ENCODE measurements around the gene HEATR5A.
A peak's percentile ranks its signal among the peaks of the same experiment; 100 is the strongest.

HEATR5A gene

DNA sequence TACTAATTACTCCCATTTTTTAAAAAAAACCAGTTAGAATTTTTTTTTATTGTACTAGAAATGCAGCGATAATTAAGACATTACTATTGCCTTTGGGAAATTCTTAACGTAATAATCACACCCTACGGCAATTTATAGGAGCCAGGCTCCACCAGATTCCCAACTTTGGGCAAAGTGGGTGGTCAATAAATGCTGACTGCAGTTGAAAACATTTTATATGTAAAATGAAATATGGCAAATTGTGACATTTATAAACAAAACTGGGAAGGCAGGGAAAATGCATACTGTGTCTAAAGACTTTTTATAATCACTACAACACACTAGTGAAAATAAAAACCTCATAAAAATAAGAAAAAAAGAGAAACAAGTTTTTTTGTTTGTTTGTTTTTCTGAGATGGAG, 119.5 kb downstream of the HEATR5A start:
- no peak for DNase-seq (ENCODE audit: low read depth)
- TF ChIP-seq, protein P1, sequence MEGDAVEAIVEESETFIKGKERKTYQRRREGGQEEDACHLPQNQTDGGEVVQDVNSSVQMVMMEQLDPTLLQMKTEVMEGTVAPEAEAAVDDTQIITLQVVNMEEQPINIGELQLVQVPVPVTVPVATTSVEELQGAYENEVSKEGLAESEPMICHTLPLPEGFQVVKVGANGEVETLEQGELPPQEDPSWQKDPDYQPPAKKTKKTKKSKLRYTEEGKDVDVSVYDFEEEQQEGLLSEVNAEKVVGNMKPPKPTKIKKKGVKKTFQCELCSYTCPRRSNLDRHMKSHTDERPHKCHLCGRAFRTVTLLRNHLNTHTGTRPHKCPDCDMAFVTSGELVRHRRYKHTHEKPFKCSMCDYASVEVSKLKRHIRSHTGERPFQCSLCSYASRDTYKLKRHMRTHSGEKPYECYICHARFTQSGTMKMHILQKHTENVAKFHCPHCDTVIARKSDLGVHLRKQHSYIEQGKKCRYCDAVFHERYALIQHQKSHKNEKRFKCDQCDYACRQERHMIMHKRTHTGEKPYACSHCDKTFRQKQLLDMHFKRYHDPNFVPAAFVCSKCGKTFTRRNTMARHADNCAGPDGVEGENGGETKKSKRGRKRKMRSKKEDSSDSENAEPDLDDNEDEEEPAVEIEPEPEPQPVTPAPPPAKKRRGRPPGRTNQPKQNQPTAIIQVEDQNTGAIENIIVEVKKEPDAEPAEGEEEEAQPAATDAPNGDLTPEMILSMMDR (IDR thresholded peaks at IDR 0.05; ENCODE audit: control insufficient read depth, insufficient read depth, low read depth, low read length, missing control alignments), result no peak
- H3K4me3 ChIP-seq (ENCODE audit: control insufficient read depth, low read depth, low read length), result no peak overlapping the region

DNA sequence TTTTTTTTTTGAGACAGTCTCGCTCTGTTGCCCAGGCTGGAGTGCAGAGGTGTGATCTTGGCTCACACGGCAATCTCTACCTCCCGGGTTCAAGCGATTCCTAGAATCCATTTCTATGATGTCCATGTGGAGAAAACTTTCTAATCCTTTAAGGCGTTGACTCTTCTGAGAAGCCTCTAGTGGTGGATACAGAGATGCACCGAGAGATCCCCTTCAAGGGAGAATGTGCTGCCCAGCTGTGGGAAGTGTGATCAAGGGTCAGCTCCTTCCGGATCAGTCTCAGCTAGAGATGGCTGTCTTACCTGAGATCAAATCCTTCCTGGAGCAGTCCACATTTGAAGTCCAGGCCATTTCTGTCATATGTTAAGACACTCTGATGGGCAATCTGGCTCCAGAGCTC, 120.1 kb downstream of the HEATR5A start:
- TF ChIP-seq, protein P1 (IDR thresholded peaks at IDR 0.05; ENCODE audit: control insufficient read depth, insufficient read depth, low read depth, low read length, missing control alignments), result peak; percentile 18
- no peak for DNase-seq (ENCODE audit: low read depth)

DNA sequence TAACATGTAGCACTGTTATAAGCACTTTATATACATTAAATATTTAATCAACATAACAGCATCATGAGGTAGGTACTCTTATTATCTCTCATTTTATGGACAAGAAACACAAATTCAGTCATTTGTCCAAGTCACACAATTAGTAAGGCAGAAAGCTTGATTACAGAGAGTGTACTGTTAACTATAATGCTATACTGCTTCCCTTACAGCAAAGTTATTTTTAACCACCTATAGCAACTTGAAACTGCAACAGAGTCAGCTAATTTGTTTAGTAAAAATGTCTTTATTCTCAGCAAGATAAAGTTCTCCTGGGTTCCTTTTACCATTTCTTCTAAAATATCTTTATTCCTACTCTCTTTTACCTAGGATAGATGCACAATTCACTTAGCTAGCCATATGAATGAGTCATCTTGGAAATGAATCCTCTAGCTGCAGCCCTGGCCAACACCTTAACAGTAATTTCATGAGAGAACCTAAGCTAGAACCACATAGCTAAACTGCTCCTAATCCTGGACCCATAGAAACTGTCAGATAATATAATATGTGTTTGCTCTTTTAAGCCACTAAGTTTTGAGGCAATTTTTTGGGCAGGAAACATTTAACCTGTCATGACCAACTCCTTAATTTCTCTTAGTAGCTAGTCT, 122.5 kb downstream of the HEATR5A start:
- TF ChIP-seq, protein P1 (IDR thresholded peaks at IDR 0.05; ENCODE audit: control insufficient read depth, insufficient read depth, low read depth, low read length, missing control alignments), result no peak
- no peak overlapping the region for H3K4me3 ChIP-seq (ENCODE audit: control insufficient read depth, low read depth, low read length)
- DNase-seq (ENCODE audit: low read depth), result no peak

More for the DNA sequence above, 120.1 kb downstream of the HEATR5A start:
- H3K4me3 ChIP-seq (ENCODE audit: control insufficient read depth, low read depth, low read length), result no peak overlapping the region

DNA sequence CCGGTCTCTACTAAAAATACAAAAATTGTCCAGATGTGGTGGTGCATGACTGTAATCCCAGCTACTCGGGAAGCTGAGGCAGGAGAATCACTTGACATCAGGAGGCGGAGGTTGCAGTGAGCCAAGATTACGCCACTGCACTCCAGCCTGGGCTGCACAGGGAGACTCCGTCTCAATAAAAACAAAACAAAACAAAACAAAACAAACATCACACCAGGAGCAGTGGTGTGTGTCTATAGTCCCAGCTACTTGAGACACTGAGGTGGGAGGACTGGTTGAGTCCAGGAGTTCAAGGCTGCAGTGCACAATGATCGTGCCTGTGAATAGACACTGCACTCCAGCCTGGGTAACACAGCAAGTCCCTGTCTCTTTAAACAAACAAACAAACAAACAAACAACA, 123.2 kb downstream of the HEATR5A start:
- H3K4me3 ChIP-seq (ENCODE audit: control insufficient read depth, low read depth, low read length), result no peak overlapping the region
- no peak for DNase-seq (ENCODE audit: low read depth)
- TF ChIP-seq, protein P1 (IDR thresholded peaks at IDR 0.05; ENCODE audit: control insufficient read depth, insufficient read depth, low read depth, low read length, missing control alignments), result no peak

DNA sequence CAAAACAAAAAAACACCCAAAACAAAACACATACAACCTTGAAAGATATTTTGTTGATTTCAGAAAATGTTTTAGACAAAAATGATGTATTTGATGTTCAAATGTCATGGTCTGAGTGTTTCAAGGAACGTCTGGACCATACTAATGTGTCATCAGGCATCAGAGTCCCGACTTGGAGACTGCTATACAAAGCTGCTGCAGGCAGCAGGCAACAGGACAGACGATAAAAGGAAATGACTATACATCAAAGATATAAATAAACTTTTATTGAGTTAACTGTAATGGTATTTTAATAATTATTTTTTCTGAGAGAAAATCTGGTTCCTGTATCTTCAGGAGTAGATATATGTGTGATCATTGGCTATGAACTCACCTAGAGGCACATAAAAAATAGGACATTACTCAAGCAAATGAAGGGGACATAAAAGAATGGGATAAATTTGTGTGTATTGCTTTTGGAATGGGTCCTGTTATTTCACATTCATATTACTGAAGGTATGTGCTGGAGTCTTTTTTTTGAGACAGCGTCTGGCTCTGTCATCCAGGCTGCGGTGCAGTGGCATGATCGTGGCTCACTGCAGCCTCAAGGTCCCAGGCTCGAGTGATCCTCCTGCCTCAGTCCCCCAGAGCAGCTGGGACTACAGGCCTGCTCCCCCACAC, 125.5 kb downstream of the HEATR5A start:
- no peak overlapping the region for H3K4me3 ChIP-seq (ENCODE audit: control insufficient read depth, low read depth, low read length)
- DNase-seq (ENCODE audit: low read depth), result no peak
- TF ChIP-seq, protein P1 (IDR thresholded peaks at IDR 0.05; ENCODE audit: control insufficient read depth, insufficient read depth, low read depth, low read length, missing control alignments), result no peak

DNA sequence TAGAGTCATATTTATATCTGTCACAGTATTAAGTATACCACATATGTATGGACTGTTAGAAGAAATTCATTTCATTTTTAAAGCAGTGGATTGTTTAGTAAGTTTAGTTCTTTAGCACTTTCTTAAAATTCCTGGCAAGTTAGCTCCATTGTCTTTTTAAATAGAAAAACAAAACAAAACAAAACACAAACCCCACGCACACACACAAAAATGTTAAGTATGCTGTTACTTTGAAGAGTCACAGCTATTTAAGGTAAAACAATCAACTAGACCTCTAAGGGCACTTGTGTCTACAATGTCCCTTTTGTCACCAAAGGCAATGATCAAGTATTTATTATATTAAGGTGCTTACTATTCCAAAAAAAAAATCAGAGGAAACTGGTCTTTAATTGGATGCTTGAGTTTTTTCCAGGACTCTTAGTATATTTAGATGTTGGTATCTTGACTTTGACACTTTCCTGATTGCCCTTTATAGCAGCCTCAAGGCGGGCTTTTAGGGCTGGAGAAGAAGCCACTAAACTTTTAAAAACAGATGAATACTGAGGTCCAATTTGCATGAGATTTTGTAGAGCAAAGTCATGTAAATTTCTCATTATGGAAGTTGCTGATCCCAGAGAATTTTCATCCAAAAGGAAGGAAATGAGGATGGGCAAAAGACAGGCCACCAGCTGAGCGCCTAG, 127.3 kb downstream of the HEATR5A start:
- no peak overlapping the region for H3K4me3 ChIP-seq (ENCODE audit: control insufficient read depth, low read depth, low read length)
- no peak for DNase-seq (ENCODE audit: low read depth)

More for the DNA sequence above, 127.3 kb downstream of the HEATR5A start:
- TF ChIP-seq, protein P1 (IDR thresholded peaks at IDR 0.05; ENCODE audit: control insufficient read depth, insufficient read depth, low read depth, low read length, missing control alignments), result no peak
